Stimulated activated CD8-positive, alpha-beta memory T cell treated with anti-CD3 and anti-CD28 coated beads, Interleukin-15, amount 100 ng/mL, for 4 hours (primary cell): ENCODE results near the gene FCN1.
"Not testable (repeated sequence)": the region's sequence is repeated elsewhere in the genome, so short reads cannot be mapped to it uniquely, and the experiment has no call there.

Experiments used
- DNase-seq, 2 donors: peaks; one replicate each; pipeline ENCODE4 v3.0.0-alpha.2; 2020; ENCODE audit warnings: low read depth in 2 of 2

Gene FCN1

DNA sequence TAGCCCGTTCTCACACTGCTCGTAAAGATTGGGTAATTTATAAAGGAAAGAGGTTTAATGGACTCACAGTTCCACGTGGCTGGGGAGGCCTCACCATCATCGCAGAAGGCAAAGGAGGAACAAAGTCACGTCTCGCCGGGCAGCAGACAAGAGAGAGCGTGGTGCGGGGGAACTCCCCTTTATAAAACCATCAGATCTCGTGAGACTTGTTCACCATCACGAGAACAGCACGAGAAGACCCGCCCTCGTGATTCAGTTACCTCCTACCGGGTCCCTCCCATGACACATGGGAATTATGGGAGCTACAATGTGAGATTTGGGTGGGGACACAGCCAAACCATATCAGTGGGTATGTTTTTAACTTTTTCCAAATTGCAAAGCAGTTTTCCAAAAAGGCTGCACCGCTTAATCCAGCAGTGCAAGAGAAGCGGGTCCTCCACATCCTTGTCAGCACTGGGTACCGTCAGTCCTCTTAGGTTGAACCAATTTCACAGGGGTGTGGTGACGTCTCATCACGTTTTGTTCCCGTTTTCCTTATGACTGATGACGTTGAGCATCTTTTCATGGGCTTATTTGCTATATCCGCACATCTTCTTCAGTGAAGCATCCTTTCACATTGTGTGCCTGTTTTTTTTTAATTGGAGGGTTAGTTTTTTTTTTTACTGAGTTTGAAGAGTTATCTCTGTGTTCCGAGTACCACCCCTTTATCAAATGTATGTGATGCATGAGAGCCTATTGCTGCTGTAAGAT is 45.1 kb downstream of the FCN1 start:
- no peak for DNase-seq

GRCh38 chr9:134871697-134872340 is 45.9 kb downstream of the FCN1 start:
- DNase-seq = no peak

- no peak for DNase-seq
Measured at GRCh38 chr9:134870746-134871662, 46.7 kb downstream of the FCN1 start.

DNA sequence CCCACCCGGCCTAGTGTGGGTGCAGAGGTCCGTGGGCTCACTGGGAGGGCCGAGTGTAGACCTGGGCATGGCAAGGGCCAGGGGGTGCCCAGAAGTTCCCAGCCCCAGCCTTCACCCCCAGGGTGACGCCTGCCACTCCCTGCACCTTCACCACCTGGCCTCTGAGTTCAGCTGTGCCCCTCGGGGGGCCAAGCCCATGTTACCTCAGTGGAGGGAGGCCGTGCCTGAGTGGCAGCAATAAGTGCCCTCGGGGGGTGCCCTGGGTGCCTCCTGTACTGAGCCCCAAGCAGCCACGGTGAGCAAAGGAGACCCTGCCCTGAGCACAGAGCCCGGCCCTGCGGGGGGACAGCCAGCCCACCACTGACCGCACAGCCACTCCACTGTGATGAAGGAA is 47.4 kb downstream of the FCN1 start:
- no peak for DNase-seq

DNA sequence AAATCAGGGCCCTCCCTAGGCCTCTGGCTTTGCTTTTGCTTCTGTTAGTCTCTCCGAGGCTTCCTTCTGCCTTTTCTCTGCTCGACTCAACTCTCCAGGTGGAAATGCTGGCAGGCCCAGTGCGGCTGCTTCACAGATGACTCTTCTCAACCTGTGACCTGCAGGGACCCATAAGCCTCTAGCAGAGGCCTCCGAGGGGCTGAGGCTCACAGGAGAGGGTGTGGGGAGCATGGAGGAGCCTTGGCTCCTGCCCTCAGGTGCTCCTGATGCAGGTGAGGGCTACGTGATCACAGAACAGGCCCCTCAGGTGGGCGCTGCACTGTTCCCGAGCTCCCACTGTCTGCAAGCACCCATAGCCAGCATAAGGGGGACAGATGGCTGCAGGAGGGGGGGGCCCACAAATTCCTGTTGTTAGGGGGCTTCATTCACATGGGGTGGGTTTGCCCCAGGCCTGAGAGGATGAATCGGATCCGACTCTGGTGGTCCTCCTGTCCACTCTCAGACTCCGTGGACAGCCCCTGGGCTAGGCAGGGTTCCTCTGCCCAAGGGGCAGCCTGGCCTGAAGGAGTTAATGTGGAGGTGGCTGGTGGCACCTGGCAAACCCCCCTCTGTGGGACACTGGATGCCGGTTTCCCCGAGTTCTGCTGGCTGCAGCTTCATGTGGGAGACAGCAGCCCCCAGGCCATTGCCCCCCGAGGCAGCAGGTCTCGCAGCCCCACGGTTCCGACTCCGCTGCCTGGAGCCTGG is 48.0 kb downstream of the FCN1 start:
- DNase-seq = no peak

DNA sequence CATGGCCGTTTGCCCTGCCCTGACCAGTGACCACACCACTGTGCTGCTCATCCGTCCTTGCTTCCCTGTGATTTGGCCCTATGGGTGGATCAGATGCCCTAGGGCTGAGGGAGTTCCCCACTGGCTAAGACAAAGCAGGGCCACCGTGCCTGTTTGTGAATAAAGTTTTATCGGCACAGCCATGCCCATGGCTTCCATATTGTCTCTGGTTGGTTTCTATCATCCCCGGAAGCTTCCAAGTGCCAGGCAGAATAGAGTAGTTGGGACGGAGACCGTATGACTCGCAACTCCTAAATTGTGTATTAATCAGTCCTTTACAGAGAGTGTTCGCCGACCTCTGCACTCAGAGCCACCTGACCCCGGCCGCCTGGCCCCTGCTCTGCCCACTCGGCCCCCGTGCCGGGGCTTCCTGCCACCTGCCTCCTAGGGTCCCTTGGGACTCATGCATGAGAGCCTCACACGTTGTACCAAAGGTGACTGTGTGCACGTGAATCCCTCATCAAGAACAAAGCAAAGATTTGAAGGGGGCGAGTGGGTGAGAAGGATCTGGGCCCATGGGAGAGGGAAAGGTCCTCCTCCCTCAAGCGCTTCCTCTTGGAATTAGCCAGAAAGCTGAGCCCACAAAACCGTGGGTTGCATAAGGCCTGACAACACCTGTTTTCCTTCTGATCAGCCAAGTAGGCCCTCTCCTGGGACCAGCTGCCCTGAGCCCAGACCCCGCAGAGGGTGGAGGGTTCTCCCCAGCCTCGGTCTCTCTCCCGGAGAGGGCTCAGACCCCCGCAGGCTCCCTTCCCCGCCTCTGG is 48.8 kb downstream of the FCN1 start:
- DNase-seq = no peak

DNA sequence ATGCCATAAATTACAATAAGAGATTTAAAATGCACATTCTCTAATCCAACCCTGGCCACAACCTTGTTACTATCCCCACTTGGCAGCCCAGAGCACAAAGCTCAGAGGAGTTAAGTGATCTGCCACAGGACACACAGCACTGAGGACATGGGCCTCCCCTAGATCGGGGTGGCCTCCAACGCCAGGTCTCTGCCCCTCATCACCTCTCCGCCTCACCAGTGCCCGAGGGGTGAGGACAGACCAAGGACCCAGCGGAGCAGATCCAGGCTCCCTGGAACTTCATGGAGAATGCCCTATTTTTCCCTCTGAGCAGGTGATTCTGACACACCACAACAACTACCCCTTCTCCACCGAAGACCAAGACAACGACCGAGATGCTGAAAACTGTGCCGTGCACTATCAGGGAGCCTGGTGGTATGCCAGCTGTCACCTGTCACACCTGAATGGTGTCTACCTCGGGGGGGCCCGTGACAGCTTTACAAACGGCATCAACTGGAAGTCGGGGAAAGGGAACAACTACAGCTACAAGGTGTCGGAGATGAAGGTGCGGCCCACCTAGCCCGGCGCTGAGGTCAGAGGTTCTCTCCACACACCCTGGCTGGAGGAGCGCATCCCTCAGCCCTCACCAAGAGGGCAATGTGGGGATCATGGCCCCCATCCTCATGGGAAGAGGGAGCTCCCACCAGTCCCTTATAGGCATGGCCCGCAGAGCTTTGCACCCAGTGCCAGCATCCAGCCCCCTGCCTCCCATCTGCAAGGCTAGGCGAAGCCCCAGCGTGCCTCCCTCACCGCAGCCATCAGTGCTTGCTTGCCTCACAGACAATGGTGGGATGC is 49.6 kb downstream of the FCN1 start:
- DNase-seq = no peak

- DNase-seq = no peak
Measured at GRCh38 chr9:134864821-134865190, 52.9 kb downstream of the FCN1 start.

GRCh38 chr9:134863941-134864820 is 53.5 kb downstream of the FCN1 start:
- no peak for DNase-seq

DNA sequence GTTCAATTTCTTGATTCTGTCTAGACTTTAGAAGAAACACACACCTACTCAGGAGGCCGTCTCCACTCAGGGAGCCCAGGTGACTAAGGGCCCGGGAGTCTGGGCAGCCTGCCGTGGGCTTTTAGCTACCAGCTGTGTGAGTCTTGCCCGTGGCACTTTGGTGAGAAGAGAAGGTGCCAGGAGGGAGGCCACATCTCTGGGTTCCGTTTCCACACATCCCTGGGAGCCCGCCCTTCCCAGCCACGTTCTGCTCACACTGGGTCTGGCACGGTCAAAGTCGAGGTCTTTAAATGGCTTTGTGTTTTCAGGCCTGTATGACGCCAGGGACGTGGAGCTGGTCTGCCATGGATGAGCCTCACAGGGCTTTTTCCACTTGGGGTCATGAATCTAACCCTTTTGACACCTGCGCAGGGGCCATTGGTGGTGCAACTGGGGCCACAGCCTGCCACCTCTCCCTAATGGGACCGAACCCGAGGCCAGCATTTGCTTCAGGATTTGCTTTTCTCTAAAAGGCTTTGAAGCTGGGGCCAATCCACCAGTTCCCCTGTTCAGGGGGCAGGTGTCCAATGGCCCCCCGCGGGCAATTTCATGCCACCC is 54.3 kb downstream of the FCN1 start:
- DNase-seq = no peak

DNA sequence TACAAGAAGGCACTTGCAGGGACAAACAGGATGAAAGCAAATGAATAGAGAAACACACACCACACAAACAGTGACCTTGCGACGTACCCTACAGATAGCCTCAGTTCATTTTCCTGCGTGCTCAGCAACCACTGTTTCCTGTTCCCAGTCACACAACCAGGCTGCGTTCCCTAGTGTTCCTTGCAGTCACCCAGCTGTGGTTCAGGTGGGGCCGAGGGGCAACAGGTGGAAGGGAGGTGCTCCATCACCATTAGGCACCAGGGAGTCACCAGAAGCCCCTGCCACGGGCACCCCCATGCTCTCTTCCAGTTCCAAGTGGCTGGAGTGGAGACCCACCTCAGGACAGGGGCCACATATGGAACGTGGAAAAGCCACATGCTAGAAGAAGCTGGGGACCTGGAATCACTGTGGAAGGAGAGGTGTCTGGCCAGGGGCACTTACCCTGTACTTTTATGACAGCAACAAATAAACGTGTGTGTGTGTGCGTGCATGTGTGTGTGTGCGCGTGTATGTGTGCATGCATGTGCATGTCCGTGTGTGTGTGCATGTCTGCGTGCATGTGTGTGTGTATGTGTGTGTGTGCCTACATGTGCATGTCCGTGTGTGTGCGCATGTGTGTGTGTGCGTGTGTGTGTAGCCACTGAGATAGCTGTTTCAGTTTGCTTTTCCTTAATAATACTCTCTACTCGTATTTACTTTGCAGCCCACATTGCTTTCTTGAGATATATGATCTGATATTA is 55.9 kb downstream of the FCN1 start:
- DNase-seq = no peak

GRCh38 chr9:134860510-134860909 is 57.2 kb downstream of the FCN1 start:
- no peak for DNase-seq

DNA sequence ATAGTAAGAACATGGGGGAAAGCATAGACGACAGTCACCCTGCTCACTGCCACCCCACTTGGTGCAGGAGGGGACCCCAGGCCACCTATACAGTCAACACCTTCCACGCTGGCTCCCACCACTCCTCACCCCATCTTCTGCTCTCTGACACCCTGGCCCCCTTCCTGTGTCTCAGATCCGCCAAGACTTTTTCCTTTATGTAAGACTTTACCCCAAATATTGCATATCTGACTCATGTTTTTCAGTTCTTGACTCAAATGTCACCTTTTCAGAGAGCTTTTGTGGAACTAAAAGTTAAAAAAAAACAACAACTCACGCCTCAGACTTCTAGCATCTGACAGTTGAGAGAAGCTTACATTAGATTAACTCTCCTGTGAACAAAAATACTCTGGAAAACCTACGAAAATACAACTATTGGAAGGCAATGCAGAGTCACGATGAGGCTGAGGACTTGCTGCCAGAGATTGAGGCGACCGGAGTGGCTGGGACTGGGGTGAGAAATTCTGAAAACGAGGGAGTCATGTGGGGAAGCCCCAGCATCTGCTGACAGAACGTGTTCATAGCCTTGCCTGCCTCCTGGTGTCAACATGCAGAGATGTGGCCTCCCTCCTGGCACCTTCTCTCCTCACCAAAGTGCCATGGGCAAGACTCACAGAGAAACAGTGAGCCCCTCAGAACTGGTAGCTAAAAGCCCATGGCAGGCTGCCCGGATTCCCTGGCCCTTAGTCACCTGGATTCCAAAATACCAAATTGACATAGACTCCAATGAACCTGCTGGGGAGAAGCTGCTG is 59.5 kb downstream of the FCN1 start:
- no peak for DNase-seq

- not testable (repeated sequence) for DNase-seq
Measured at GRCh38 chr9:134857451-134857850, 60.3 kb downstream of the FCN1 start.

GRCh38 chr9:134855900-134856377 is 61.8 kb downstream of the FCN1 start:
- no peak for DNase-seq
